OCI-LY3 (cell line): Measurements from ENCODE around the gene THRAP3.

ENCODE experiments used
- H2AFZ ChIP-seq: fragments of 200-600, 300-600 bp; shearing (Covaris generic); 2 replicates; pipeline ENCODE4 v1.6.0; 2014; ENCODE audit warnings: antibody characterized with exemption, low read depth, low read length
- H3K27ac ChIP-seq: fragments of 200-600, 300-600 bp; sonication (generic); 2 replicates; pipeline ENCODE4 v1.5.1; 2014; ENCODE audit warnings: mild to moderate bottlenecking, low read length, moderate library complexity, mixed read lengths
- H3K27me3 ChIP-seq: fragments of 200-600, 300-600 bp; sonication (generic); 2 replicates; pipeline ENCODE4 v1.6.1; 2014; ENCODE audit warnings: low read depth, low read length, mixed read lengths
- H3K36me3 ChIP-seq: fragments of 200-600, 300-600 bp; sonication (generic); replicated peaks from 2 replicates; pipeline ENCODE3; 2014; ENCODE audit warnings: low read depth, low read length, mixed read lengths
- H3K4me1 ChIP-seq: fragments of 300-600, 200-600 bp; sonication (generic); 2 replicates; pipeline ENCODE4 v1.6.1; 2014; ENCODE audit warnings: low read length, mixed read lengths
- H3K4me2 ChIP-seq: fragments of 200-600, 300-600 bp; sonication (generic); 2 replicates; pipeline ENCODE4 v1.6.1; 2014; ENCODE audit warnings: low read length, mixed read lengths
- H3K4me3 ChIP-seq: fragments of 300-600, 200-600 bp; sonication (generic); 2 replicates; pipeline ENCODE4 v1.5.1; 2014; ENCODE audit warnings: antibody characterized with exemption, mild to moderate bottlenecking, low read length, moderate library complexity
- H3K79me2 ChIP-seq: fragments of 300-600, 200-600 bp; shearing (Covaris generic); 2 replicates; pipeline ENCODE4 v1.6.1; 2014; ENCODE audit warnings: mild to moderate bottlenecking, low read length, mixed read lengths
- H3K9ac ChIP-seq: fragments of 300-600, 200-600 bp; shearing (Covaris generic); 2 replicates; pipeline ENCODE4 v1.6.0; 2014; ENCODE audit warnings: mild to moderate bottlenecking, low read length, moderate library complexity
- H3K9me3 ChIP-seq: fragments of 200-600, 300-600 bp; shearing (Covaris generic); 2 replicates; pipeline ENCODE4 v1.6.1; 2014; ENCODE audit warnings: low read length, mixed read lengths; ENCODE audit not compliant: insufficient read depth
- H4K20me1 ChIP-seq: fragments of 200-600, 300-600 bp; sonication (generic); 2 replicates; pipeline ENCODE4 v1.6.1; 2016; ENCODE audit warnings: low read length, mixed read lengths; ENCODE audit not compliant: insufficient read depth
- EZH2phosphoT487 ChIP-seq: fragments of 200-600 bp; shearing (Covaris generic); IDR thresholded peaks from 2 replicates; pipeline ENCODE4 v1.6.1; 2018; ENCODE audit warnings: antibody characterized with exemption, mixed run types, low read depth
- TF ChIP-seq, protein P1 (sequence below): fragments of 200-600, 300-600 bp; sonication (generic); IDR thresholded peaks from 2 replicates; pipeline ENCODE4 v1.5.1; 2014; ENCODE audit warnings: antibody characterized with exemption, low read length, low read depth

THRAP3 gene

DNA sequence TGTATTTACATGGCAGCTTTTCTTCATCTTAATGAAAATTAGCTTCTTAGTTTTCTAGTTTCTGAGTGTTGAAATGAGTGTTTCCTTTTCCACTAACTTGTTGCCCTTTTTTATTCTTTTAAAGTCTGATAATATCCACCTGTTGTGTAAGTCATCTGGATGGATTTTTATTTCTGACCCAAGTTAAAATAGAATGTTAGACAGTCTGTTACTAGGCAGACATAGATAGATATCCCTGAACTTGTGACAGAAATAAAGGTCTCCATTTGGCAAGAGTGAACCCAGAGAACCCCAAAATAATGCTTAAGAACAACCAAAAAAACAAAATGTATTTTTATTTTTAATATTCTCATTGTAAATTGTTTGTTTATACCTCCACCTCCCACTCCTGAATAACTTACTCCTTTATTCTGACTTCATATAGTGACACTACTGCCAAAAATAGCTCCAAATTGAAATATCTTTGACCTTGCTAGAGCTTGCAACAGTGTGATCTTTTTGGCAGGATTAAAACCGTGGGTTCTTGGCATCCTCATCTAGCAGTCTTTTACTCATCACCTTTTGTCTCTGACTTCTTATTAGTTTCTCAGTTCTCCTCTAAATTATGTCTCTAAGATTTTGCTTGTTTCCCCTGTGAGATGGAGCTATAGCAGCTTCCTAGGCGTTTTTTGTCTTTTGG, 55.0 kb downstream of the THRAP3 start:
- H3K9ac ChIP-seq, result no peak overlapping the region
- no peaks in the 10 kb centered on the region for H4K20me1 ChIP-seq
- H3K4me2 ChIP-seq, result no peak overlapping the region
- no peaks in the 10 kb centered on the region for H3K27me3 ChIP-seq
- no peaks in the 10 kb centered on the region for H3K4me1 ChIP-seq
- H3K9me3 ChIP-seq, result no peaks in the 10 kb centered on the region
- TF ChIP-seq, protein P1, sequence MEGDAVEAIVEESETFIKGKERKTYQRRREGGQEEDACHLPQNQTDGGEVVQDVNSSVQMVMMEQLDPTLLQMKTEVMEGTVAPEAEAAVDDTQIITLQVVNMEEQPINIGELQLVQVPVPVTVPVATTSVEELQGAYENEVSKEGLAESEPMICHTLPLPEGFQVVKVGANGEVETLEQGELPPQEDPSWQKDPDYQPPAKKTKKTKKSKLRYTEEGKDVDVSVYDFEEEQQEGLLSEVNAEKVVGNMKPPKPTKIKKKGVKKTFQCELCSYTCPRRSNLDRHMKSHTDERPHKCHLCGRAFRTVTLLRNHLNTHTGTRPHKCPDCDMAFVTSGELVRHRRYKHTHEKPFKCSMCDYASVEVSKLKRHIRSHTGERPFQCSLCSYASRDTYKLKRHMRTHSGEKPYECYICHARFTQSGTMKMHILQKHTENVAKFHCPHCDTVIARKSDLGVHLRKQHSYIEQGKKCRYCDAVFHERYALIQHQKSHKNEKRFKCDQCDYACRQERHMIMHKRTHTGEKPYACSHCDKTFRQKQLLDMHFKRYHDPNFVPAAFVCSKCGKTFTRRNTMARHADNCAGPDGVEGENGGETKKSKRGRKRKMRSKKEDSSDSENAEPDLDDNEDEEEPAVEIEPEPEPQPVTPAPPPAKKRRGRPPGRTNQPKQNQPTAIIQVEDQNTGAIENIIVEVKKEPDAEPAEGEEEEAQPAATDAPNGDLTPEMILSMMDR, result no peak
- TF ChIP-seq EZH2phosphoT487, result no peak
- peaks cover 26% of the 10 kb centered on the region for H3K79me2 ChIP-seq
- no peak overlapping the region for H2AFZ ChIP-seq
- H3K4me3 ChIP-seq, result no peak overlapping the region
- H3K36me3 ChIP-seq, result peaks cover 3% of the 10 kb centered on the region
- no peak overlapping the region for H3K27ac ChIP-seq

DNA sequence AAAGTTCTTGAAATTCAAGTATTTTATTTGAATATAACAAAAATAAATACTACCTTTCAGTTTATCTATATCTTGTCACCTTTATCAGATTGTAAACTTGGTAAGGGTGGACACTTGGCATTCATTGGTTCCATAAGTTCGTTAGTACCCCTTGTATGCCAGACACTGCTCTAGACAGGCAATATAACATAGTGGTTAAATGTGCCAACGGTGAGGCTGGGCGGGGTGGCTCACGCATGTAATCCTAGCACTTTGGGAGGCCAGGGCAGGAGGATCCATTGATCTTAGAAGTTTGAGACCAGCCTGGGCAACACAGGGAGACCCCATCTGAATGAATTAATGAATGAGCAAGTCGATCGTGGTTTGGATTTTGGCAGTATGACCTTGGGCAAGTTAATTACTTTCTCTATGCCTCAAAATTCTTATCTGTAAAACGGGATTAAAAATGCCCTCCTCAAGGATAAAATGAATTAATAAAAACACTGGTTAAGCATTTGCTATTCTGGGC, 55.6 kb downstream of the THRAP3 start:
- Histone ChIP-seq H3K9ac (no peak overlapping the region), H3K27ac (no peak overlapping the region), H3K4me2 (no peak overlapping the region), H3K79me2 (peaks cover 26% of the 10 kb centered on the region), H3K36me3 (peaks cover 8% of the 10 kb centered on the region), H2AFZ (no peak overlapping the region), H3K9me3 (no peaks in the 10 kb centered on the region), H3K4me3 (no peak overlapping the region), H4K20me1 (no peaks in the 10 kb centered on the region), H3K27me3 (no peaks in the 10 kb centered on the region), H3K4me1 (no peaks in the 10 kb centered on the region)
- no peak for TF ChIP-seq EZH2phosphoT487
- TF ChIP-seq, protein P1, result no peak

DNA sequence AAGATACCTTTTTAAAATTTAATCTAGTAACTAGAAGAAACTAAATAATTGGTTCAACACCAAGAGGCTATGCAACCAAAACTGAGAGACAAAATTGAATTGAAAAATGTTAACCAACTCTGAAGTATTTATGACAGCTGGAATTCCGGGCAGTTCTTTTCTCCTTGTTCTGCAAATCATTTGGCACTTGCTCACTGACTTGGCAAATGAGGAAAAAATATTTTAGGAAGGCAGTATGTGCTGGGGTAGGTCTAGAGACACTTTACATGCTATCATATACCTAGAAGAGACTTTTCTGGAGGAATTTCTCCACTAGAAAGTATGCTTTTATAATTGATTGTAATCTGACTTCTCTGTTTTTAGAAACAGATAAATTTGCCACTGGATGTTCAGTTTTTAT, 59.8 kb downstream of the THRAP3 start:
- peaks cover 2% of the 10 kb centered on the region; the same call in 1 of the 2 replicates for H3K4me1 ChIP-seq
- no peak overlapping the region for H3K27ac ChIP-seq
- peaks cover 31% of the 10 kb centered on the region for H3K36me3 ChIP-seq
- H3K9ac ChIP-seq, result no peak overlapping the region
- TF ChIP-seq, protein P1, result no peak
- TF ChIP-seq EZH2phosphoT487, result no peak
- H3K4me2 ChIP-seq, result no peak overlapping the region
- H4K20me1 ChIP-seq, result no peaks in the 10 kb centered on the region
- peaks cover 20% of the 10 kb centered on the region for H3K79me2 ChIP-seq
- H3K27me3 ChIP-seq, result no peaks in the 10 kb centered on the region
- H3K4me3 ChIP-seq, result no peak overlapping the region
- no peaks in the 10 kb centered on the region for H3K9me3 ChIP-seq
- H2AFZ ChIP-seq, result no peak overlapping the region

DNA sequence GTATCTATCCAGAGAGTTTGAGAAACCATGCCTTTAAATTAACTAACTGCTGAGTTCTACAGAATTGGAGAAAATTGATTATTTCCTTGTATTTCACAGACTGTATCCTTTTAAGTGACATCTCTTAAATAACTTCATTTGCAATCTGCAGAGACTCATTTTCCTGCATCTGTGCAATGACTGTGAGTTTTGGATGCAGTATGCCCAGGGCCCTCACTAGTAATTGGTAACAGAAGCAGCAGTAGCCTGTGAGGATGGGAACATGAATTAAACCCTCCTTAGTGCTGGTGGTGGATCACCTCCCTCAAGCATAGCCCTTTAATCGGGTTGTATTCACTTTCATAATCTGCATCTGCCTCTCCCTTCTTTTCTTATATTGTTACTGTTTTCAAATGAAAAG, 60.3 kb downstream of the THRAP3 start:
- peaks cover 32% of the 10 kb centered on the region for H3K36me3 ChIP-seq
- H2AFZ ChIP-seq, result no peak overlapping the region
- no peaks in the 10 kb centered on the region for H4K20me1 ChIP-seq
- no peak overlapping the region for H3K27ac ChIP-seq
- H3K9me3 ChIP-seq, result no peaks in the 10 kb centered on the region
- H3K9ac ChIP-seq, result no peak overlapping the region
- TF ChIP-seq, protein P1, result no peak
- no peak for TF ChIP-seq EZH2phosphoT487
- peaks cover 2% of the 10 kb centered on the region; the same call in 1 of the 2 replicates for H3K4me1 ChIP-seq
- peaks cover 18% of the 10 kb centered on the region for H3K79me2 ChIP-seq
- H3K27me3 ChIP-seq, result no peaks in the 10 kb centered on the region
- no peak overlapping the region for H3K4me2 ChIP-seq
- H3K4me3 ChIP-seq, result no peak overlapping the region
